ENCODE data around the gene DCLK1.

DNA sequence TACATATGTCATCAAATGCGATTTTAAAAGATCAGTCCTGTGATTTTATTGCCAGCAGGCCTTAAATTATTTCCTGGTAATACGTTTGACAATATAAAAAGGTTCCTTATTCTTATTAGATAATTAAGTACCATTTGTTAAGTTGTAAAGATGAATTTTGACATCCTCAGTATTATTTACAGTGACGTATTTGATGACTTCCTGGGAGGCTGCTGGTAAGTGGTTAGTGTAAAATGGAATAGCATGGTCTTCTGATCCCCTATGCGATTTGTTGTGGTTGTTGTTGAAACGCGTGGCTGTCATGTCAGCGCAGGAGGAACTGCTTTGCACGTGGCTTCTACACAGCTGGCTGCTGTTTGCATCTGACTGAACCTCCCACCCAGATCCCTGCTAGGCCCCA lies 99.7 kb downstream of the DCLK1 start:
- no peak for TF ChIP-seq POLR2A (IDR thresholded peaks at IDR 0.05)
- TF ChIP-seq, protein P1, sequence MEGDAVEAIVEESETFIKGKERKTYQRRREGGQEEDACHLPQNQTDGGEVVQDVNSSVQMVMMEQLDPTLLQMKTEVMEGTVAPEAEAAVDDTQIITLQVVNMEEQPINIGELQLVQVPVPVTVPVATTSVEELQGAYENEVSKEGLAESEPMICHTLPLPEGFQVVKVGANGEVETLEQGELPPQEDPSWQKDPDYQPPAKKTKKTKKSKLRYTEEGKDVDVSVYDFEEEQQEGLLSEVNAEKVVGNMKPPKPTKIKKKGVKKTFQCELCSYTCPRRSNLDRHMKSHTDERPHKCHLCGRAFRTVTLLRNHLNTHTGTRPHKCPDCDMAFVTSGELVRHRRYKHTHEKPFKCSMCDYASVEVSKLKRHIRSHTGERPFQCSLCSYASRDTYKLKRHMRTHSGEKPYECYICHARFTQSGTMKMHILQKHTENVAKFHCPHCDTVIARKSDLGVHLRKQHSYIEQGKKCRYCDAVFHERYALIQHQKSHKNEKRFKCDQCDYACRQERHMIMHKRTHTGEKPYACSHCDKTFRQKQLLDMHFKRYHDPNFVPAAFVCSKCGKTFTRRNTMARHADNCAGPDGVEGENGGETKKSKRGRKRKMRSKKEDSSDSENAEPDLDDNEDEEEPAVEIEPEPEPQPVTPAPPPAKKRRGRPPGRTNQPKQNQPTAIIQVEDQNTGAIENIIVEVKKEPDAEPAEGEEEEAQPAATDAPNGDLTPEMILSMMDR (IDR thresholded peaks at IDR 0.05 in 8 of 11, conservative IDR thresholded peaks at IDR 0.05 in 3 of 11), result no peak
- TF ChIP-seq POLR2AphosphoS5 (IDR thresholded peaks at IDR 0.05), result no peak

Data from spleen (tissue), 7 donors.